Posterior vena cava (tissue), 2 donors: ENCODE results near the gene TYR. TPM values are rescaled to one million over a fixed set of nuclear protein-coding genes. Genes with fewer than 3 reads are reported as not detected.
A peak's percentile ranks its signal among the peaks of the same experiment; 100 is the strongest.
"Not testable (repeated sequence)": the region's sequence is repeated elsewhere in the genome, so short reads cannot be mapped to it uniquely, and the experiment has no call there.

Experiments
- DNase-seq: peaks from one replicate; pipeline ENCODE4 v3.0.0-alpha.2; 2020; ENCODE audit warnings: low spot score
- intact Hi-C, 2 donors: fragments of 100-400 bp; cut with DNase I; formaldehyde crosslinking; loops; one replicate each; pipeline versions ENCODE4 v1.14.1 to v1.14.2; 2022 to 2023
- total RNA-seq, 2 donors: library from RNA; stranded (reverse); fragmentation: NEBNext Ultra II Directional; extraction: Animal tissue kit (Norgen Biotek cat#: 25700); gene quantifications; one replicate each; pipeline ENCODE4 v1.2.1, GENCODE V29; 2021
- donor health status: DM: yes; HTN: yes; CAD: no.
- donor health status: DM: yes; HTN: yes; CAD: no.

The TYR gene
- total RNA-seq, 2 donors from 2014 or later: not detected

GRCh38 chr11:89337100-89337650 lies 159.5 kb downstream of the TYR start:
- DNase-seq, intact Hi-C loops: not testable (repeated sequence)

GRCh38 chr11:89338073-89338472 lies 160.4 kb downstream of the TYR start:
- intact Hi-C loops, DNase-seq: not testable (repeated sequence)

- DNase-seq, intact Hi-C loops: not testable (repeated sequence)
Measured at GRCh38 chr11:89340450-89340849, 162.8 kb downstream of the TYR start.

- intact Hi-C loops: not testable (repeated sequence)
- peak; percentile 81 for DNase-seq
Measured at GRCh38 chr11:89342880-89343572, 165.4 kb downstream of the TYR start.

Other genes with a start within 250 kb of the TYR start
- gene GRM5, start 111.9 kb upstream of the TYR start, total RNA-seq: under 1 TPM; 0.23 to 0.81 TPM